GM21786 (cell line): ENCODE measurements around the gene EEFSEC.

Source experiments
- ATAC-seq: cut with Tn5 transposase; IDR thresholded peaks from one replicate; pipeline ENCODE4 v1.9.1; 2021; ENCODE audit not compliant: unreplicated experiment

EEFSEC gene

GRCh38 chr3:128457937-128458336 lies 304.7 kb downstream of the EEFSEC start:
- no peak for ATAC-seq
